GM19452 (cell line): ENCODE data around the gene FADS6.

Source experiments
- ATAC-seq: cut with Tn5 transposase; IDR thresholded peaks from one replicate; pipeline ENCODE4 v1.9.1; 2021; ENCODE audit not compliant: unreplicated experiment

FADS6 gene, protein sequence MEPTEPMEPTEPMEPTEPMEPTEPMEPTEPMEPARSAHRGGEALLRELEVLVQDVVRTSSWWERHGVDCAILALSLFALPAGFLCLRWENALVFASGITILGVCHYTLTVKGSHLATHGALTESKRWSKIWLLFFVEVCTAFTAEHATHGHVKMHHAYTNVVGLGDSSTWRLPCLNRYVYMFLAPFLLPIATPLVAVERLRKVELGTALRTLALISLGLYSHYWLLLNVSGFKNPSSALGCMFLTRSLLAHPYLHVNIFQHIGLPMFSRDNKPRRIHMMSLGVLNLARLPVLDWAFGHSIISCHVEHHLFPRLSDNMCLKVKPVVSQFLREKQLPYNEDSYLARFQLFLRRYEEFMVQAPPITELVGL

DNA sequence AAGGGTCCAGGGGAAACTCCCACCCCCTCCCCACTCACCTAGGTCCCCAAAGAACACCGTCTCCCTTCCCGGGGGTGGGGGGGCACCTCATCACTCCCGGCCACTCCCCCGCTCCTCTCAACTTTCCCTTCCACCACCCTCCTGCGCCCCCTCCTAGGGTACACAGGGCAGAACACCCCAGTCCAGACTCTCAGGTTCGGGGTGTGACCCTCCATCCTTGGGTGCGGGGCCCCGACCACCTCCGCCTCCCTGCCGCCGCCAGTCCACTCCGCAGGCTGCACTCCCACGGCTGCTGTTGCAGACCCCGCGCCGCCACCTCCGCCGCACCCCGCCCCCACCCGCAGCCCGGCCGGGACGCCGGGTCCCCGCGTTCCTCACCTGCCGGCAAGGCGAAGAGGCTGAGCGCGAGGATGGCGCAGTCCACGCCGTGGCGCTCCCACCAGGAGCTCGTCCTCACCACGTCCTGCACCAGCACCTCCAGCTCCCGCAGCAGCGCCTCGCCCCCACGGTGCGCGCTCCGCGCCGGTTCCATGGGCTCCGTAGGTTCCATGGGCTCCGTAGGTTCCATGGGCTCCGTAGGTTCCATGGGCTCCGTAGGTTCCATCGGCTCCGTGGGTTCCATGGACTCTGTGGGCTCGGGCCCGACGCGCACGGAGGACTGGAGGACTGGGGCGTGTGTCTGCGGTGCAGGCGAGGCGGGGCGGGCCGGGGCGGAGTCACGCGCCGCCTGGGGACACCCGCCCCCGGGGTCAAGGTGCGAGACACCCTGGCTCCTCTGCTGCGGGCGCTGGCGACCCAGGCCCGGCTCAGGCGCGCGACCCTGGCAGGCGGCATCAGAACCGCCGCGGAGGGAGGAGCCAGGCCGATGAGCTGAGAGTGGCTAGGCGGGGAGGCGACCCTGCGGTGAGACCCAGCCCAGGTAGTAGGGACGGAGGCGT is at the start of gene FADS6:
FADS6 (minus strand) TSS at position 660 of the 938 bp plus-strand sequence; CDS start at position 622, 38 bp downstream.
- no peak for ATAC-seq

DNA sequence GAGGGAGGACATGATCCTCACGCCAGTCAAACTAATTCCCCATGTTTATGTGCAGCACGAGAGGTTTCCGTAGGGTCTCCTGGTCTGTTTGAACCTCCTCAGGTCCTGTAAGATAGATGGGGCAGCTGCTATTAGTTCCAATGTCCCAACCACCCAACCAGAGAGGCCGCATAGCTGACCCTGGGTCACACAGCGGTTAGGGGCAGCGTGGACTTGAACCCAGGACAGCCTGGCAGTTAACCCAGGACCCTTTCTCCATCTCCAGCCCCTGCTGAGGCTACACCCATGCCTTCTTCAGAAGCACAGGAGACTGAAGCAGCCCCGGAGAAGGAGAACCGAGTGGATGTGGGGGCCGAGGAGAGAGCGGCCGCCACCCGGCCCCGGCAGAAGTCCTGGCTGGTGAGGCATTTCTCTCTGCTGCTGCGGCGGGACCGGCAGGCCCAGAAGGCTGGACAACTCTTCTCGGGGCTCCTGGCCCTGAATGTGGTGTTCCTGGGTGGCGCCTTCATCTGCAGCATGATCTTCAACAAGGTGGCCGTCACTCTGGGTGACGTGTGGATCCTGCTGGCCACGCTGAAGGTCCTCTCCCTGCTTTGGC is 47.8 kb upstream of the FADS6 start:
- no peak for ATAC-seq

DNA sequence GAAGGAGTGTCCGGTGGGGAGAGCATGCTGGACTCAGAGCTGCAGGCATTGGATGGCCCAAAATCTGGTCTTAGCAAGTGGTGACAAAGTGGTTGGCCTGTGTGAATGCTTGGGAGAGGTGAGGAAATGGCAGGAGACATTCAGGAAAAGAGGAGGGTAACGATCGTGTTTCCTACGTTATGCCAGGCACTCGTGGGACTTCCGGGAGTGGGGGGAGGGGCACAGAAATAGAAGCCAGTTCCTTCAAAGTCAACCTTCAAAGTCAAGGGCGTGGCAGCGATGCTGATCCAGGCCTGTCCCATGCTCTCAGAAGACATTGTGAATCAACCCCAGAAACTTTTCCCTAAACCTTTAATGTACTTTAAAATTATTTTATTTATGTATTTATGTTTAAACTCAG is 46.1 kb upstream of the FADS6 start:
- ATAC-seq = no peak

DNA sequence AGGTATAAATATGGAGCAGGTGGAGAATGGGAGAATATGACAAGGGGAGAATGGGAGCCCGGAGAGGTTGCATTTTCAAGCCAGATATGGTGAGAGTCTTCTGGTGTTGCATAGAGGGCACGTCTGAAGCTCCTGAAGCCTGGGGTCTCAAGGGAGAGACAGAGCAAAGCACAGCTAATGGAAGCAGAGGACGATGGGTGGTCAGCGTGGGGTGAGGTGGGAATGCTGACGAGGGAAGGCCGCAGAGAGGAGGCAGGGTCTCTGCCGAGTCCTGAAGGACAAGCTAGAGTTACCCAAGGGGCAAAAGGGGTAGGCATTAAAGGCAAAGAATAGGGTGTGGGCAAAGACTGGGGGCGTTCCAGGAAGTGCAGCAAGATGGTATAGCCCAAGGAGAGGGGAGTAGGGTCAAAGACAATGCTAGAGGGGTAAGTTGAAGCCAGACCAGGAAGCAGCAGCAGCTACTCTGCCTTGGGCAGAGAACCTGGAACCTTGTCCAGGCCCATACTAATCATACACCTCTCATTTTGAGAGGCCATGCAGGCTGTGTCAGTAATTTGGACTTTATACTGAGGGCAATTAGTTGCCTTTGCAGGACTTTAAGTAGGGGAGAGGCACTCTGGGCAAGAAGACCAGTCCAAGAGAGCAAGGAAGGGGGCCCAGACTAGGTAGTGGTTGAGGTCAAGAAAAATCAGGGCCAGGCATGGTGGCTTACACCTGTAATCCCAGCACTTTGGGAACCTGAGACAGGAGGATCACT is 44.9 kb upstream of the FADS6 start:
- no peak for ATAC-seq

DNA sequence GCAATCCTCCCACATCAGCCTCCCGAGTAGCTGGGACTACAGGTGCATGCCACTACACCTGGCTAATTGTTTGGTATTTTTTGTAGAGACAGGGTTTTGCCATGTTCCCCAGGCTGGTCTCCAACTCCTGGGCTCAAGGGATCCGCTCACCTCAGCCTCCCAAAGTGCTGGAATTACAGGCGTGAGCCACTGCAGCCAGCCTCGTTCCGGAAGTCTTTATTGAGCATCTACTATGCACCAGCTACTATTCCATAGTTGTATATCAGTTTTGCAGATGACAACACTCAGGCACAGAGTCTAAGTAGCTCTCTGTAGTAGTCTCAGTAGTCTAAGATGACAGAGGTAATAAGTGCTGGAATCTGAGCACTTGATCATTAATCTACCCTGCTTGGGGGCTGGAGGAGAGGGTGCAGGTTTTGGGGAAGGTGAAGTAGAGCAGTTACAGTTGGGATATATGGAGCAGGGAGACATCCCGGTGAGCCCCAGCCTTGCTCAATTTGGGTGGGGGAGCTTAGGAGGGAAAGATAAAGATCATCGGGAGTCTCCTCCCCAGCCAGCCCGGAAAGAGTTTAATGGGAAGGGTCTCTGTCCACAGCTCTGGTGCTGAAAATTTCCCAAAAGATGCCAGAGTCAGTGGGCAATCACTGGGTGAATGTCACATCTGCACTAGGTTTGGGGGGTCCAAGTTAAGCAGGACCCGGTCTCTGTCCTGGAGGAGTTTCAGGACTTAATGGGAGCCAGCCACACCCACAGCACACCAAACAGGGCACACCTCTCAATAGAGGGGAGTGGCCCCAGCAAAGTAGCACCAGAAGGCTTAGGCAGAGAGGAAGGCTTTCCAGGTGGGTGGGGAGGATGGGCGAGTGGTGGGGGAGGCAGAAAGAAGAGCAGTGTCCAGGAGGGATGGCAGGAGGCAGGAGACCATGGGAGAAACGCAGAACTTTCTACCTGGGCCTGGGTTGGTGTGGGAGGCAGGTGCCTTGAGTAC is 43.9 kb upstream of the FADS6 start:
- ATAC-seq = no peak

DNA sequence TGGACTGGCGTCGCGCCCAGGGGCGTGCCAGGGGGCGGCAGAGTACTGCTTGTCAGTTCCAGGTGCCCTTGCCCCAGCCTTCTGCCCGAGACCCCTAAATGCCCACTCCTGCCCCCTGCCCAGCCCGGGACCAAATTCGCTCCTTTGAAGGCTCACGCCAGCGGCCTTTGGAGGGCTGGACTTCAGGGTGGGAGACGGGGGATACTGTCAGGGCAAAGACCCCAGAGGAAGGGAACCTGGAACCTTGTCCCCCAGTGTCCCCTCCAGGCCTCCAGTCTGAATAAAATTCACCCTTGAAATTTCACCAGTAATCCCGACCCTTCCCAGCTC is 43.0 kb upstream of the FADS6 start:
- no peak for ATAC-seq

DNA sequence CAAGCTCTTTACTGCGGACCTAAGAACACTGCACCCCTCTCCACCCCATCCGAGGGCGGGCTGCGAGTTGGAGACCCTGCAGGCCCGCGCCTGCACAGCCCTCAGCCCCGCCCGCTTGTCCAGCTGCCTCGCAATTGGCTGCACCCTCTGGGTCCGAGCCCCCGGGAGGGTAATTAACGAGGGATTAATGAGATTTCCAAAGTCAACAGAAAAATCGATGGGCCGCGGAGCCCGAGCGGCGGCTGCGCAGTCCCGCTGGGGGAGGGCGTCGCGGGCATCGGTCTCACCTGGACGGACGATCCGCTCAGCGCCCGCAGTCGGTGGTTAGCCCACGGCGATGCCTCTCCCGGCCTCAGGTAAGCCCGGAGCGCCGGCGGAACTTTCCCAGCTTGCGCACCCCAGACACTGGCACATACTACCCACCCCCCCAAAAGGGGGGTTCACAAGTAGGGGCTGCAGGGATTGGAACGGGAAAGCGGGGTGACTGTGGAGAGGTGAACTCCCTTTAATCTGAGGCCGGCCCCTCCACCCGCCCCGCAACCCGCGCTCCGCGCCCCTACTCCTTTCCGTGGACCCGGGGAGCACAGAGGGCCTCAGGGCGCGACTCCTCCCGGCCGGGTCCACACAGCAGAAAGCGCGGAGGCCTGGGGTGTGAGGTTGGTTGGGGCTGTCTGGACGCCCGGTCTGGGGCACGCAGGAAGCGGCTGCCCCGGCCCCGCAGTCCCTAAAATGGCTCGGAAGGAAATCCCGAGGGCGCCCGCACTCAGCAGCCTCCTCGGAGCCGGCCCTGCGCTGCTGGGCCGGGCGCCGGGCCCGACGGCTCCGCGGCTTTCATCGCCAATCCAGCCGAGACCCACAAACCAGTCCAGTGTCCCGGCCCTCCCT is 42.4 kb upstream of the FADS6 start, which contains the start of gene OTOP3:
OTOP3 (plus strand) TSS at position 314 of the 885 bp plus-strand sequence; CDS start at position 338, 24 bp downstream.
- no peak for ATAC-seq

DNA sequence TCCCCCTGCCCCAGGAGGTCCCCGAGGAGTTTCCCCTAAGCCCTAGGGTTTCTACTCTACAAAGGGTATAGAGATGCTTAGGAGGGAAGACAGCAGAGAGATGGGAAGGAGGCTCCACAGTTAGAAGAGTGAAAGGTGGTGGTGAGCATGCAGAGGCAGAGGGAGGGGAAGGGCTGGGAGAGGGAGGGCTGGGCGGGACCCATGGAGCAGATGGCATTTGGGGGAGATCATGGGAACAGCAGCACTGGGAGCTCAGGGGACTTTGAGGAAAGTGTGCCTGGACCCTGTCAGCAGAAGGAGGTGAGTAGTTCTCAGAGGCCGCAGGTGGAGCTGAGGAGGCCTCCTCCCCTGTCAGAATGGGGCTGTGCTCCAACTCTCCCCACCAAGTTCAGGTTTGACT is 41.6 kb upstream of the FADS6 start:
- ATAC-seq = no peak

DNA sequence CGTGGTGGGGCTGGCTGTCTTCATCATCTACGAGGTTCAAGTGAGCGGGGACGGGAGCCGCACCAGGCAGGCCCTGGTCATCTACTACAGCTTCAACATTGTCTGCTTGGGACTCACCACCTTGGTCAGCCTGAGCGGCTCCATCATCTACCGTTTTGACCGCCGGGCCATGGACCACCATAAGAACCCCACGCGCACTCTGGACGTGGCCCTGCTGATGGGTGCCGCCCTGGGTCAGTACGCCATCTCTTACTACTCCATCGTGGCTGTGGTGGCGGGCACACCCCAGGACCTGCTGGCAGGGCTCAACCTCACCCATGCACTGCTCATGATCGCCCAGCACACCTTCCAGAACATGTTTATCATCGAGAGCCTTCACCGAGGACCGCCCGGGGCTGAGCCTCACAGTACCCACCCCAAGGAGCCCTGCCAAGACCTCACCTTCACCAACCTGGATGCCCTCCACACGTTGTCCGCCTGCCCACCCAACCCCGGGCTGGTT is 37.2 kb upstream of the FADS6 start:
- ATAC-seq = no peak

DNA sequence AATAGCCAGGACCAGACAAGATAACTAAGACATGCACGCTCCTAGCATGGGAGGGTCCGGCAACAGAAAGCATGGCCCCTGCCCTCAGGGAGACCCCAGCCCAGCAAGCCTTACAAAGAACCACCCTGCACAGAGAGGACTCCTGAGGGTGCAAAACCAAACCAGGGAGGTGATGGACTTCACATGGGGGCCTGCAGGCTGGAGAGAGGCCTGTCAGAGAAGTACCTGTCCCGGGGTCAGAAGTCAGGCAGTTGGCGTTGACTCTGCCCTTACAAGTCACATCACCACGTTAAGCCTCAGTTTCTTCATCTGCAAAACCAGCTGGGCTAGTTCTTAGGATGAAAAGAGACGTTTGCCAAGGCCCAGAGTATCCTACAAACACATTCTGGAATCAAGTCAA is 35.4 kb upstream of the FADS6 start:
- no peak for ATAC-seq

DNA sequence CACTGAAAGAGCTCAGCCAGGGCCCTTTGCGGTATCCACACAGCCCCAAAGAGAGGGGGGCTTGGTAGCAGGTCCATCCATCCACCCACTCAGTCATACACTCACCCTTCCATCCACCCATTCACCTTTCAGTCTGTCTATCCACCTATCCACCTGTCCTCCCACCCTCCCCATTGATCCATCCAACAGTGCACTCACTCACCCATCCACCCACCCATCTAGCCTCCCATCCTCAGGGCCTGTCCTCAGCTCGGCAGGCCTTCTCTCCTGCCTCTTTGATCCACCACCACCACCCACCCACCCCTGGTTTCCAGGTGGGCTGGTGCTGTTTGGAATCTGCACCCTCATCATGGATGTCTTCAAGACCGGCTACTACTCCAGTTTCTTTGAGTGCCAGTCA is 31.8 kb upstream of the FADS6 start:
- ATAC-seq = no peak

DNA sequence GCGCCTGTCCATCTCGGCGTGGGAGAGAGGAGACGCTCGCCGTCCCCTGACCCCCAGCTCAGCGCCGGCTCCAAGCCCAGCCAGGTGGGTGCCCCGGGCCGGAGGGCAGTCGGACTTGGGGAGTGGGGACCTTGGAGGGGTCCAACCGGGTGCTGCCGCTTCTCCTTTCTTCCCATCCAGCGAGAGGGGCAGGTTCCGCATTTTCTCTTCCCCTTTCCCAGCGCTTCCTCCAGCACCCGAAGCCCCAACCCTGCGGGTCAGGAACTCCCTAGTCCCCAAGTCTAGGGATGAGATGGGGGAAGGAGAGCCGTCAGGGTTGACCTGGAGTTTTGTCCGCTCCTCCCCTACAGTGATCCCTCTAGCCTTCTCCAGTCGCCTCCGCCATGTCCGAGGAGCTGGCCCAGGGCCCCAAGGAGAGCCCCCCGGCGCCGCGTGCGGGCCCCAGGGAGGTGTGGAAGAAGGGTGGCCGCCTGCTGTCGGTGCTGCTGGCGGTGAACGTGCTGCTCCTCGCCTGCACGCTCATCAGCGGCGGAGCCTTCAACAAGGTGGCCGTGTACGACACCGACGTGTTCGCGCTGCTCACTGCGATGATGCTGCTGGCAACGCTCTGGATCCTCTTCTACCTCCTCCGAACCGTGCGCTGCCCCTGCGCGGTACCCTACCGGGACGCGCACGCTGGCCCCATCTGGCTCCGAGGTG is 31.0 kb upstream of the FADS6 start, which contains the start of gene OTOP2:
OTOP2 (plus strand) TSS at position 24 of the 699 bp plus-strand sequence; CDS start at position 384, 360 bp downstream.
- no peak for ATAC-seq

DNA sequence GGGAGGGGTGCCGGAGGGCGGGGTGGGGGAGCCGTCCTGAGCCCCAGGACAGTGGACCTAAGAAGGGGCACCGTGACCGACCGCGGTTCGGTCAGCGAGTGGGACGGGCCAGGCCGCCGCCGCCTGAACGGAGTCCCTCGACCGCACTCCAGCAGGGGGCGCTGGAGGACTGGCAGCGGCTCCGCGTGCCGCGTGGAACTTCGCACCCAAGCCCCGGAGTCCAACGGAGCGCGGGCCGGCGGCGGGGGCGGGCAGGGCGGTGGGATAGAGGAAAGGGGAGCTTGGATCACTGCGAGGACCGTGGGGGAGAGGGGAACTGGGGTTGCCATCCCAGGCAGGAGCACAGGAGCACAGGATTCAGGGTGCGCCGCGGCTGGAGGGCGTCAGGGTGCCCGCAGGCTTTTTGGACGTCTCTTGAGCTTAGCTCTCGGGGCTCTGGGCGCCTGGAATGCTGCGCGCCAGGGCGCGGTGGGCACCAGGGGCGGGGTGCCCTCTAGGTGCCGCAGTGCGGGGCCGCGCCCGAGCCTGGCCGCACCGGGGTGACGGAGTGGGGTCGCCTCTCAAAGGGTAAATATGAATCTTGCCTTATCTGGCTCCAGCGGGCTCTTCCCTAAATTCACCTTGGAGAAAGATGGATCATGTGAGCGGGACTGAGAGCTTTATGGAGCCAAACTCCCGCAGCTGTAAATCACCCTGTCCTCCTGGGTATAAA is 30.3 kb upstream of the FADS6 start:
- no peak for ATAC-seq

DNA sequence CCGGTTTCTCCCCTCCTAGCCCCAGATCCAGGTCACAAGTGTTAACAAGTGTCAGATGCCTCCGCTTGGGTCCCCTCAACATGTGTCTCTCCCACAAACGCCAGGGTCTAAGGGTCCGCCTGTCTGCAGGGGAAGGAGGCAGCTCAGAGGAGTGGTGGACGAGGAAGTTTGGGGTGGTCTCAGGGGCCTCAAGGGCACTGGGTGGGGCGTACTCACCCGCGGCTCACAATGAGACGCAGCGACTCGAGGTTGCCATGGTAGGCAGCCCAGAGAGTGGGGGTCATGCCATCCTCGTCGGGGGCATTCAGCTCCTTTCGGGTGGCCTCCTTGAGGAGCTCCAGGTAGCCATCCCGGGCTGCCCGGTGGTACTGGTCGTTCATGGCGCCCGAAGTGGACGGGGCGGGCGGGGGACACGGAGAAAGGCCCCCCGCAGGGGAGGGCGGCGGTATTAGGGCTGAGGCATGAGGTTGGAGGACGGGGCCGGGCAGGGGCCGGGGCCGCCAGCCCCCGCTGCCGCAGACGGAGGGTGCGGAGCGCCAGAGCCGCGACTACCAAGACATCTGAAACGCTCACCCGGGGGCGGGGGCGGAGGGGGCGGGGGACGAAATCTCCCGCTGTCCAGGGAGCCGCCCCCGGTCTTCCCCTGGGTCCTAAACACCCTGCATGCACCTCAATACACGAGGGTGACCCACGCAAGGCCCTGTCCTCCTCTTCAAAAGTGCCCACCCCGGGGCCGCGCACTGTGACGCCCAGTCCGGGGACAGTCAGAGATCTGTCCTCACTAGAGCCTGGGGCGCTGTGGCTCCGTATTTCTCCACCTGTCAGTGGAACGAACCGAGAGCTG is 29.5 kb upstream of the FADS6 start, which contains the start of gene USH1G:
USH1G (minus strand) TSS at position 562 of the 844 bp plus-strand sequence; CDS start at position 380, 182 bp downstream.
- no peak for ATAC-seq

DNA sequence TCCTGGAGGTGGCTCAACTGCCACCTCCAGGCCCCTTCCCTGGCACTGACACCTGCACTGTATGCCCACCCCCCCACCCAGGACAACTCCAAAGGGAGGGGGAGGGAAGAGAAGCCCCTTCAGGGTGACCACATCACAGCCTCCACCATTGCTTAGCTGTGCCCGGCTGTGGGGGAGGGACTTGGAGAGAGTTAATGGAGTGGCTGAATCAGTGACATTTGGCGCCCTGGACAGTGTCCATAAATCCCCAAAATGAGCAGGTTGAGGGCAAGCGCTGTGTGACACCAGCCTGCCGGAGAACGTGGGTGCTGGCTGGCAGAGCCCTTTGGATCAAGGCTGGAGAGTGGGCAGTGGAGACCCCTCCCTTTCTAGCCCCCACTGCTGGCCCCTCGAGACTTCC is 28.7 kb upstream of the FADS6 start:
- no peak for ATAC-seq

DNA sequence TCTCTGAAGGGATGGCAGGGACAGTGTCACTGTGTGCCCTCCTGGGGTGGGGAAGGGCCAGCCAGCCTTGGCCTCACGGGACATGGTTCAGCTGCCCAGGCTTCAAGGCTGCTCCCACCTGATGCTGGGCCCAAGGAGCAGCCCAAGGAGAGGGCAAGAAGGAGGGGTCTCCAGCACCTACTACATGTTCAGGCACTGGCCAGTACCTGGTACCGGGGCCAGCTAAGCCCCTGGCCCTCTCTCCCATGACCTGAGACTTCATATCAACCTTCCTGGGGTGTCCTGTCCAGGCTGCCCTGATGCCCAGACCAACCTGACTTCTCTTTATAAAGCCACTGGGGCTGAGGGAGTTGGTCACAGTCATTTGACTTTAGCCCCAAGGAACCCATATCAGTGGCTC is 28.3 kb upstream of the FADS6 start:
- ATAC-seq = no peak
